Bronchial epithelial cell (primary cell): ENCODE measurements around the gene EPHA1. TPM values are rescaled to one million over a fixed set of nuclear protein-coding genes. Genes with fewer than 3 reads are reported as not detected.

ENCODE experiments used
- DNase-seq: peaks from one replicate; pipeline ENCODE4 v3.0.0-alpha.2; 2010; ENCODE audit warnings: low read depth
- FAIRE-seq: peaks from 2 replicates; lab custom pipeline; 2011; peaks lifted over from hg19 to GRCh38; lab: Jason Lieb, UNC
- H3K27me3 ChIP-seq: 2 replicates; pipeline ENCODE4 v1.5.1; 2011; ENCODE audit warnings: low read length; ENCODE audit not compliant: control insufficient read depth, insufficient read depth
- H3K36me3 ChIP-seq: 2 replicates; pipeline ENCODE4 v1.5.1; 2011; ENCODE audit warnings: low read length; ENCODE audit not compliant: control insufficient read depth, insufficient read depth
- H3K4me3 ChIP-seq: 2 replicates; pipeline ENCODE4 v1.5.1; 2011; ENCODE audit warnings: mild to moderate bottlenecking, low read depth, low read length, control low read depth
- total RNA-seq: library from RNA; depleted of rRNA; stranded (reverse); fragments of >200 nt; gene quantifications from 2 replicates; pipeline ENCODE4 v1.2.1, GENCODE V29; 2014
- TF ChIP-seq, protein P1 (sequence below): IDR thresholded peaks from 2 replicates; pipeline ENCODE4 v1.5.1; 2011; ENCODE audit warnings: mild to moderate bottlenecking, moderate library complexity, low read length, control low read depth, inconsistent platforms; ENCODE audit not compliant: insufficient read depth, severe bottlenecking

The EPHA1 gene
- total RNA-seq, 1 donor from 2014 or later = 19.0 TPM

DNA sequence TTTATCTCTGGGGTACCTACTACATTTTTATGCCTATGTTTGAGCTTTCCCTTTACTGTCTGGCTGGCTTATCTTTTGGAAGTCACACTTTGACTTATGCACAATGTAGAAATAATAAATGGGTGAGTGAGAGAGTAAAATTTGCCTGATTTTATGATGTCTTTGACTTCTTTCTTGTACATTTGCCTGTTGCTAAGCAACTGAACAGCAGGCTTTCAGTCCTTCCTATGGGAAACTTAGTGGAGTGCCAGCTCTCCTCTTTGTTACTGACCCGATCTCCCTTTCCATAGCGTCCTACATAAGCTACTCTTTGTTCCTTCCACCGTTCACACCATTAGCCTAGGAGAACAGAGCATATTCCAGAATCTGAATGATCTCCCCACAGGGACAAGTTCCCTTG, 38.8 kb upstream of the EPHA1 start:
- no peaks in the 10 kb centered on the region for H3K27me3 ChIP-seq
- no peaks in the 10 kb centered on the region for H3K36me3 ChIP-seq
- H3K4me3 ChIP-seq = no peak overlapping the region
- DNase-seq = no peak
- FAIRE-seq = no peak
- TF ChIP-seq, protein P1, sequence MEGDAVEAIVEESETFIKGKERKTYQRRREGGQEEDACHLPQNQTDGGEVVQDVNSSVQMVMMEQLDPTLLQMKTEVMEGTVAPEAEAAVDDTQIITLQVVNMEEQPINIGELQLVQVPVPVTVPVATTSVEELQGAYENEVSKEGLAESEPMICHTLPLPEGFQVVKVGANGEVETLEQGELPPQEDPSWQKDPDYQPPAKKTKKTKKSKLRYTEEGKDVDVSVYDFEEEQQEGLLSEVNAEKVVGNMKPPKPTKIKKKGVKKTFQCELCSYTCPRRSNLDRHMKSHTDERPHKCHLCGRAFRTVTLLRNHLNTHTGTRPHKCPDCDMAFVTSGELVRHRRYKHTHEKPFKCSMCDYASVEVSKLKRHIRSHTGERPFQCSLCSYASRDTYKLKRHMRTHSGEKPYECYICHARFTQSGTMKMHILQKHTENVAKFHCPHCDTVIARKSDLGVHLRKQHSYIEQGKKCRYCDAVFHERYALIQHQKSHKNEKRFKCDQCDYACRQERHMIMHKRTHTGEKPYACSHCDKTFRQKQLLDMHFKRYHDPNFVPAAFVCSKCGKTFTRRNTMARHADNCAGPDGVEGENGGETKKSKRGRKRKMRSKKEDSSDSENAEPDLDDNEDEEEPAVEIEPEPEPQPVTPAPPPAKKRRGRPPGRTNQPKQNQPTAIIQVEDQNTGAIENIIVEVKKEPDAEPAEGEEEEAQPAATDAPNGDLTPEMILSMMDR = no peak

DNA sequence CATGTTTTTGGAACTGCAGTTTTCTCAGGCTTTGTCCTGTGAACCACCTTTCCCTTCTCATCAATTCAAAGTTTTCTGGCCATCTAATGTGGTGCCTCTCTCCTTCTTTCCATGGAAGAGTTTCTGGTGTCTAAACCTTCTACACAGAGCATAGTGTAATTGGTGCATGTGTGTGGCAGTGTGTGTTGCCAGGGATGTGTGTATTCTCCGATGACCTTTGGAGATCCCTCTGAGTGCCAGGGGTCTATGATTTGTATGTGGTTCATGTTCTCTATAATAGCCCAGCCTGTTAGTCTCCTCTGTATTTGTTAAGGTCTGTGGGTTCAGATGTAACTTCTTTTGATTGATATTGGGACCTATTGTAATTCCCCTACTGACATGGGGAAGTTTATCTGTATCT, 36.1 kb upstream of the EPHA1 start:
- Histone ChIP-seq H3K36me3 (no peaks in the 10 kb centered on the region), H3K27me3 (no peaks in the 10 kb centered on the region), H3K4me3 (no peak overlapping the region)
- no peak for FAIRE-seq
- DNase-seq = no peak
- TF ChIP-seq, protein P1 = no peak

DNA sequence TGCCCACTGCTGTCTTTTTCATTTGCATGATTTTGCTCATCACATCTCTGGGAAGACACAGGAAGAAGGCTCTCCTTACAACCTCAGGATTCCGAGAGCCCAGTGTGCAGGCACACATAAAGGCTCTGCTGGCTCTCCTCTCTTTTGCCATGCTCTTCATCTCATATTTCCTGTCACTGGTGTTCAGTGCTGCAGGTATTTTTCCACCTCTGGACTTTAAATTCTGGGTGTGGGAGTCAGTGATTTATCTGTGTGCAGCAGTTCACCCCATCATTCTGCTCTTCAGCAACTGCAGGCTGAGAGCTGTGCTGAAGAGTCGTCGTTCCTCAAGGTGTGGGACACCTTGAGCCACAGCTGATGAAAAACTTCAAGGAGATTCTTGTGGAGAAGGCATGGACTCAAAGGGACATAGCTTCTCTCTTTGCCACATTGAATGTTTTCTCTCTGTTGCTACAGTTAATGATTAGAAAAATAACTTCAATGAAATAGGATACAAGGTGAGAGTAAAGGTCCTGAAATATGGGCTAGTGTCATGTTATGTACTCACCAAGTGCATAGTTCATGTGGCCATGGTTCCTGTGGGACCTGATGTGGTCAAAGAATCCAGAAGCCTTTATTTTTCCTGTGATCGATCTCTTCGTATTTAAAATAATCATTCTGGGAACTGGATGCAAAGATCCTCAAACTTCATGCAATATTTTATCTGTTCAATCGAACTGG, 35.6 kb upstream of the EPHA1 start:
- FAIRE-seq (no peak), DNase-seq (no peak)
- TF ChIP-seq, protein P1 = no peak
- Histone ChIP-seq H3K36me3 (no peaks in the 10 kb centered on the region), H3K27me3 (no peaks in the 10 kb centered on the region), H3K4me3 (no peak overlapping the region)

DNA sequence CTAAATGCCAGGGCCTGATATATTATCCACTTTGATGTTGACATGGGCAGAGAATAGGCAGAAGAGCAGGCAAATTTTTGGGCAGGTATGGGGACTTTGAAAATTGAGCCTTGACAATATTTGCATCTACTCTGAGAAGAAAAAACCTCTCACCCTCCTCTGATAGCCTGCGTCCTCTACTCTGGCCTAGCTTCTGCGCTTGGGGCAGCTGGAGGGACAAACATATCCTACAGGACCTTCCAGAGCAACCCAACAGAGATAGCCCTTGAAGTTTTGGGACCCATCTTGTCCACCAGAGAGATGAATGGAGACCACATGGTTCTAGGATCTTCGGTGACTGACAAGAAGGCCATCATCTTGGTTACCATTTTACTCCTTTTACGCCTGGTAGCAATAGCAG, 34.5 kb upstream of the EPHA1 start, which contains the start of gene TAS2R60:
Gene TAS2R60 (plus strand): TSS at position 301 of the 400 bp plus-strand sequence. CDS start 0 bp downstream, at position 301.
- Histone ChIP-seq H3K27me3 (no peaks in the 10 kb centered on the region), H3K4me3 (no peak within 1 kb of the TSS), H3K36me3 (no peaks in the 10 kb centered on the region)
- FAIRE-seq = no peak
- TF ChIP-seq, protein P1 = no peak
- DNase-seq = no peak

DNA sequence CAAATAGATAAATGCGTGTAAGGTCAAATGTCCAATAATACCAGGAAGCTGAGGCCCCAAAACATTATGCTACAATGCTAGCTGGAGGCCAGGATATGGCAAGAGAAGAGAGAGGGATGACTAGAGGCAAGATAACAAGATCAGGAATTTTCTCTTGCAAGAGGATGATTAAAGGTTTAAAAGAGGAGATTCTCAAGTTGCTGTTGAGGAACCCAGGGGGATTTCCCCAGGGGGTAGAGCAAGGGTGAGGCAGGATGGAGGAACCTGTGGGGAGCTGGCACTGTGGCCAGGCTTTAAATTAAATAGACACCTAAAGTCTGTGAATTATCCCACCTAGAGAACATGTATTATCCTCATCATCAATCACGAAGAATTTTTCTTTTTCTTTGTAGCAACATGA, 31.2 kb upstream of the EPHA1 start:
- Histone ChIP-seq H3K36me3 (no peaks in the 10 kb centered on the region), H3K27me3 (no peaks in the 10 kb centered on the region), H3K4me3 (no peak overlapping the region)
- TF ChIP-seq, protein P1 = no peak
- FAIRE-seq (no peak), DNase-seq (no peak)
